T-helper 17 cell (primary cell): Measurements from ENCODE around the gene CDS2. TPM values are rescaled to one million over a fixed set of nuclear protein-coding genes. Genes with fewer than 3 reads are reported as not detected.
A peak's percentile ranks its signal among the peaks of the same experiment; 100 is the strongest.

Experiments
- ATAC-seq: fragments of 150-1000 bp; cut with Tn5 transposase; 2 replicates; pipeline ENCODE4 v1.10.0; 2021; ENCODE audit warnings: mild to moderate bottlenecking, moderate library complexity
- DNase-seq, 3 donors: peaks; one replicate each; pipeline versions ENCODE4 v3.0.0 to v3.0.0-alpha.2; 2020 to 2021
- H3K9me3 ChIP-seq: one replicate; pipeline ENCODE4 v1.7.0; 2013; ENCODE audit warnings: low read length, mild to moderate bottlenecking; ENCODE audit not compliant: control insufficient read depth, poor library complexity, severe bottlenecking
- H3K27ac Mint-ChIP-seq: one replicate; pipeline ENCODE4 v1.8.0; 2022; ENCODE audit warnings: mild to moderate bottlenecking, moderate library complexity, mixed read lengths
- H3K27me3 Mint-ChIP-seq: one replicate; pipeline ENCODE4 v1.8.0; 2022; ENCODE audit warnings: mixed read lengths
- H3K36me3 Mint-ChIP-seq: one replicate; pipeline ENCODE4 v1.8.0; 2022; ENCODE audit warnings: low read depth, mixed read lengths
- H3K4me1 Mint-ChIP-seq: one replicate; pipeline ENCODE4 v1.8.0; 2022; ENCODE audit warnings: mild to moderate bottlenecking, mixed read lengths
- H3K4me3 Mint-ChIP-seq: one replicate; pipeline ENCODE4 v1.8.0; 2022; ENCODE audit warnings: mild to moderate bottlenecking, moderate library complexity, mixed read lengths
- total RNA-seq, 4 donors: library from RNA in 2 of 4; stranded (reverse) in 2 of 4; gene quantifications; one replicate each; pipeline ENCODE4 v1.2.3 and lab custom pipeline; 2022 to 2026

Gene CDS2
- total RNA-seq, 2 donors from 2014 or later: 75.3 to 86.9 TPM

- ATAC-seq (no peak), DNase-seq (no peak)
- H3K27ac Mint-ChIP-seq: no peak overlapping the region
- no peak overlapping the region for H3K4me3 Mint-ChIP-seq
- no peaks in the 10 kb centered on the region for H3K9me3 ChIP-seq
- H3K4me1 Mint-ChIP-seq: peaks cover 8% of the 10 kb centered on the region
- peaks cover 12% of the 10 kb centered on the region for H3K27me3 Mint-ChIP-seq
- H3K36me3 Mint-ChIP-seq: no peaks in the 10 kb centered on the region
Measured at GRCh38 chr20:5221061-5221430, 94.2 kb downstream of the CDS2 start.

- Mint-ChIP-seq H3K4me3 (no peak overlapping the region), H3K4me1 (peaks cover 8% of the 10 kb centered on the region), H3K27ac (no peak overlapping the region), H3K36me3 (no peaks in the 10 kb centered on the region), H3K27me3 (peaks cover 12% of the 10 kb centered on the region)
- DNase-seq (peak in 1 of 3 donors; percentile 27), ATAC-seq (peak; percentile 63)
- H3K9me3 ChIP-seq: no peaks in the 10 kb centered on the region
Measured at GRCh38 chr20:5222919-5223634, 96.3 kb downstream of the CDS2 start.

GRCh38 chr20:5230544-5230943 lies 103.7 kb downstream of the CDS2 start:
- DNase-seq: no peak
- Mint-ChIP-seq H3K4me1 (peaks cover 5% of the 10 kb centered on the region), H3K27me3 (peaks cover 29% of the 10 kb centered on the region), H3K4me3 (no peak overlapping the region), H3K36me3 (no peaks in the 10 kb centered on the region), H3K27ac (no peak overlapping the region)
- H3K9me3 ChIP-seq: no peaks in the 10 kb centered on the region
- no peak for ATAC-seq

GRCh38 chr20:5234158-5234557 lies 107.3 kb downstream of the CDS2 start:
- Mint-ChIP-seq H3K36me3 (no peaks in the 10 kb centered on the region), H3K4me3 (no peak overlapping the region), H3K4me1 (peaks cover 5% of the 10 kb centered on the region), H3K27me3 (peaks cover 46% of the 10 kb centered on the region), H3K27ac (no peak overlapping the region)
- ATAC-seq (no peak), DNase-seq (no peak)
- H3K9me3 ChIP-seq: no peaks in the 10 kb centered on the region

GRCh38 chr20:5234978-5235377 lies 108.2 kb downstream of the CDS2 start:
- Mint-ChIP-seq H3K4me1 (no peaks in the 10 kb centered on the region), H3K36me3 (no peaks in the 10 kb centered on the region), H3K4me3 (no peak overlapping the region), H3K27me3 (peaks cover 46% of the 10 kb centered on the region), H3K27ac (no peak overlapping the region)
- no peaks in the 10 kb centered on the region for H3K9me3 ChIP-seq
- DNase-seq (no peak), ATAC-seq (no peak)

Other genes with a start within 250 kb of the CDS2 start
- 10 to 100 TPM; 18.0 to 24.4 TPM for gene SLC23A2, start 125.5 kb upstream of the CDS2 start, total RNA-seq
- gene TMEM230, start 13.9 kb upstream of the CDS2 start, total RNA-seq: 10 to 100 TPM; 49.9 to 50.5 TPM
- 10 to 100 TPM; 29.3 to 35.4 TPM for gene PCNA, start 7.0 kb upstream of the CDS2 start, total RNA-seq
- not detected for gene PROKR2, start 189.9 kb downstream of the CDS2 start, total RNA-seq